ENCODE results near the gene CABP5.

DNA sequence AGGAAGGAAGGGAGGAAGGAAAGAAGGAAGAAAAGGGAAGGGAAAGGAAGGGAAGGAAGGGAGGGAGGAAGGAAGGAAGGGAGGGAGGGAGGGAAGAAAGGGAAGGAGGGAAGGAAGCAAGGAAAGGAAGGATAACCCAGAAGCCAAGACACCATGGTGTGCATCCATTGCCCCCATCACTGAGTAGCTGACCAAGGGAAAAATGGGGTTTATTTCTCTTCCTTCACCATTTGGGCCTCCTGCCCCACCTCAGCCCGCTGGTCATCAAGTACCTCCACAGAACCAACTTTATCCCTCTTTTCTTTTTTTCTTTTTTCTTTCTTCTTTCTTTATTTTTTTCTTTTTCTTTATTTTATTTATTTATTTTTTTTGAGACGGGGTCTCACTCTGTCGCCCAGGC lies 20.4 kb downstream of the CABP5 start:
- TF ChIP-seq, protein P1, sequence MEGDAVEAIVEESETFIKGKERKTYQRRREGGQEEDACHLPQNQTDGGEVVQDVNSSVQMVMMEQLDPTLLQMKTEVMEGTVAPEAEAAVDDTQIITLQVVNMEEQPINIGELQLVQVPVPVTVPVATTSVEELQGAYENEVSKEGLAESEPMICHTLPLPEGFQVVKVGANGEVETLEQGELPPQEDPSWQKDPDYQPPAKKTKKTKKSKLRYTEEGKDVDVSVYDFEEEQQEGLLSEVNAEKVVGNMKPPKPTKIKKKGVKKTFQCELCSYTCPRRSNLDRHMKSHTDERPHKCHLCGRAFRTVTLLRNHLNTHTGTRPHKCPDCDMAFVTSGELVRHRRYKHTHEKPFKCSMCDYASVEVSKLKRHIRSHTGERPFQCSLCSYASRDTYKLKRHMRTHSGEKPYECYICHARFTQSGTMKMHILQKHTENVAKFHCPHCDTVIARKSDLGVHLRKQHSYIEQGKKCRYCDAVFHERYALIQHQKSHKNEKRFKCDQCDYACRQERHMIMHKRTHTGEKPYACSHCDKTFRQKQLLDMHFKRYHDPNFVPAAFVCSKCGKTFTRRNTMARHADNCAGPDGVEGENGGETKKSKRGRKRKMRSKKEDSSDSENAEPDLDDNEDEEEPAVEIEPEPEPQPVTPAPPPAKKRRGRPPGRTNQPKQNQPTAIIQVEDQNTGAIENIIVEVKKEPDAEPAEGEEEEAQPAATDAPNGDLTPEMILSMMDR (IDR thresholded peaks at IDR 0.05): no peak
- TF ChIP-seq EP300 (IDR thresholded peaks at IDR 0.05): no peak
- no peak for TF ChIP-seq POLR2A (IDR thresholded peaks at IDR 0.05)
